ENCODE results near the gene AJAP1.
"Not testable (repeated sequence)": the region's sequence is repeated elsewhere in the genome, so short reads cannot be mapped to it uniquely, and the experiment has no call there.

AJAP1 gene

GRCh38 chr1:4653796-4654725 lies at the start of gene AJAP1:
Gene AJAP1, plus strand, starts transcription at chr1:4654609. Its CDS starts 817 bp downstream, at chr1:4655426.
- no peak for DNase-seq (ENCODE audit: low read depth, low spot score)

DNA sequence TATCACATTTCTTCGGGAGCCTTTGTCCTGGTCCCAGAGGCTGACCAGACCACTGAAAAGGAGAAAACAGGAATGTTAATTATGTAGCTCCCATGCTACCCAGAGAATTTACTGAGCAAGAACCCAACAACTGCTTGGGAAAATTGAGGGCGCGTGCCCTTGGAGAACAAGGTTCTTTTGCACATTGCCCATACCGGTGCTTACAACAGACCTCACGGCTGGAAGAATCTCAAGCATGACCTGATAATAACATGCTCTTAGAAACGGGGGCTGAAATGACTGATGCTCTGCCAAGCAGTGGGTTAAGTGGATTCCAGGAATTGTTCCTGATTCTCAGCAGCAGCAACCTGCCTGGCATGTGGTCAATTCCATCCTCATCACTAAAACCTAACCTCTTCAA lies 49.3 kb upstream of the AJAP1 start:
- no peak for DNase-seq (ENCODE audit: low read depth, low spot score)

DNA sequence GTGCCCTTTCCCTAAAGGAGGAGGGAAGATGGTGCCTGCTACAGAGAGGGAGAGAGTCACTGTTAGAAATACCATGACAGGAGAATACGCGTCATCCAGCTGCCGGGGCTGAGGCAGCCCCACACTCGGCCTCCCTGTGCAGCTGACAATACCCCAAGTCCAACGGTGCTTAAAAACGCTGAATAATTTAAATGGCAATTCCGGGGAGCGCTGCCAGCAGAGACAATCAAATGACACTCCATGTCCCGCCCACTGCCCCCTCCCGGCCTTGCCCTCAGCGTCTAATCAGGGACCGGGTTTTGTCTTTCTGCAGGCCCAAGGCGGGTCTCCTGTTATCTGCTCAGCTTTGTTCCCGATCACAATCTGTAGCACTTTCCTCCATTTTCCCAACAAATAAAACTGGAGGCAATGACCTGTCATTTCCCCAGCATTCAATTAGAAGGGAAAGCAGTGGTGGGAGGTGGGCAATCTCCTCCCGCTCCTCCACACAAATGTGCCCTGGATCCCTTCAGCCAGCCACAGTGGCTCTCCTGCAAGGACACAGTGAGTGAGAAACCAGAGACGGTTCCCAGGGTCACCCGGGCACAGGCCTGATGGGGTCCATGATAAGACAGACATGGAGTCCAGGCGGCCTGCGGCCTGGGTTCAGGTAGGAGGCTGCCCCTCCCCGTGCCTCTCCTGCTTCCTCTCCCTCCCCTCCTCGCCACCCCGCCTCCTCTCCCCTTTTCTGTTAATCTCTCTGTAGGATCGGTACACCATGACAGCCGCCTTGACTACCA lies 42.7 kb upstream of the AJAP1 start:
- no peak for DNase-seq (ENCODE audit: low read depth, low spot score)

DNA sequence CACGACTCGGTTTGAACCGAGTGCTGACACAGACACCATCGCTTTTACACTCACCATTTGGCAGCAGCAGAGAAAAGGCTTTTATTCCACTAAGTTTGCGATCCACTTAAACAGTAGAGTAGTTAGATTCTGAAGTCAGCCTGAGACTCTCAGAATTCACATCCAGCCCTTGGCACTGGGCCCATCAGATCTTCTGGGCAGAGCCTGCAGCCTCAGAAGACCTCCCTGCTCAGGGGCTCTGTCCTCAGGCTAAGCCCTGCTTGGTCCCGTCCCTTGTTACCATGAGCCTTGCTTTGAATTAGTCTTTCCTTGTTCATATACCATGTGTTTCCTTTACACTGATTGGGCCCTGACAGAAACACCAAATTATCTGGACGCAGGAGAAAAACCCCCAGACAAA lies 41.4 kb upstream of the AJAP1 start:
- no peak for DNase-seq (ENCODE audit: low read depth, low spot score)

- DNase-seq (ENCODE audit: low read depth, low spot score) = no peak
Measured at GRCh38 chr1:4613606-4614370, 40.6 kb upstream of the AJAP1 start.

DNA sequence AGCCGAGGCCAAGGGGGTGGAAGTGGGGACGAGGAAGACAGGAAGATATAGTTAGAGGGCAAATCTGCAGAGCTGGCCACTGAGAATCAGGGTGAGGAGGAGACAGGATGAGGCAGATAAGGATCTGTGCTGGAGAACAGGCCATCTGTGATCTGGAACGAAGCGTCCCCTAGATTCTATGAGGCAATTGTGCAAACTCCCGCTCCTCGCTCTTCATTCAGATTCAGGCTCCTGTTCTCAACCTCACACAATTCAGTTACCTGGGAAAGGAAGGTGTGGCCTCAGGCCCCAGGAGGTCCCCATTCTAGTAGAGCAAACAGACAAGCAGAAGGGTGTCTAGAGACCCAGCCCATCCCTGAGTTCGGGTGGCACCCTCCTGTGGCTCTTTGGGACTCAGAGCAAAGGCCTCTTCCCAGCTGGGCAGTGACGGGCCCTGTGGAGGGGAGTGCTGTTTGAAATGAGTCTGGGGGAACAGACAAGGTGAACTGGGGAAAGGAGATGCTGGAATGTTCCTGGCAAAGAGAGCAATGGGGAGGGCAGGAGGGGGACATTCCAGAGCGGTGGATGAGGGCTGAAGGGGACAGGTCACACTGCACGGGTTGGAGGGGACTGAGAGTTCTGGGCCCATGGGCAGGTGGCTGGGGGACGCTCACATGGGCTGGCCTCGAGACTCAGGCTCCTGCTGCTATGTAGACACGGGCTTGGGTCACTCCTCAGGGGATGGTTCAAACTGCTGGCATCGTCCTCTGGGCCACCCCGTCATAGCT lies 39.9 kb upstream of the AJAP1 start:
- no peak for DNase-seq (ENCODE audit: low read depth, low spot score)

GRCh38 chr1:4615138-4615470 lies 39.3 kb upstream of the AJAP1 start:
- DNase-seq (ENCODE audit: low read depth, low spot score) = no peak

GRCh38 chr1:4615501-4615900 lies 38.9 kb upstream of the AJAP1 start:
- no peak for DNase-seq (ENCODE audit: low read depth, low spot score)

DNA sequence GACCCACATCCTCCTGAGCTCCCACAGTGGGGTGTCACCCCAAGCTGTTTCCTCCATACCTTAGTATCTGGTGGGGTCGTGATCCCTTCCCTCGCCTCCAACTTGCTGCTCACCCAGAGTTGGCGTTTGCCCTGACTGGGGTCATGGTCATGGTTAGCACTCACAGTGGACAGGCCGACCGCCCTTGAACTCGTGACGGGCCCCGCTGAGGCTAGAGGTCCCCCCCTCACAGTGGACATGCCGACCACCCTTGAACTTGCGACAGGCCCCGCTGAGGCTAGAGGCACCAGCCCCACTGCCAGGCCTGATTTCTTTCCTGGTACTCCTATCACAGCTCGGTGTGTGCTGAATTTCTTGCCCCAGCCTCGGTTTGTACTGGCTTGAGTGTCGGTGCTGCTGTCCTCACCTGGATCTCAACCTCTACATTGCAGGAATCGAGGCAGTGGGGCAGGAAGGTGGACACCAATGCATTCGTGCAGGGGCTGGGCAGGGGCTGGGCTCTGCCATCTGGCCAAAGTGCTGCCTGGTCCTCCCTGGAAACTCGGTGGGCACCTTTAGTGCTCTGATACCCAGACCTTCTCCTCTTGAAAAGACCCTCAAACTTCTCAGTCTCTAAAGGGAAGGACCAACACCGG lies 37.5 kb upstream of the AJAP1 start:
- DNase-seq (ENCODE audit: low read depth, low spot score) = no peak

DNA sequence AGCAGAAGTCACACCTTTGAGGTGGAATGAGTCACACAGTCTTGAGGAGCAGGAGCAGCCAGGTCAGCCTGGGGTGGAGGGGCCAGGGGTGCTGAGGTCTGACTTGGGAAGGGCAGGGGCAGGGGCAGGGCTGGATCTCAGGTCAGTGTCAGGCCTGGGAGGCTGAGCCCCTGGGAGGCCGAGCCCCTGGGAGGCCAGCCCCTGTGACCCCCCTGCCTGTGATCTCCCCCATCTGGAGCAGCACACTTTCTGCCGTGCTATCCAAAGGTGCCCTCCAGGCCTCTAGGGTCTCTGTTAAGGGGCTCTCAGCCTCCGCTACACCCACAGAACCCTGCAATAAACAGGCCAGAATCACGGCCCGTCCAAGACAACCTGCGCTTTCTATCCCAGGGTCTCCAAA lies 36.9 kb upstream of the AJAP1 start:
- DNase-seq (ENCODE audit: low read depth, low spot score) = no peak

GRCh38 chr1:4618827-4619226 lies 35.6 kb upstream of the AJAP1 start:
- DNase-seq (ENCODE audit: low read depth, low spot score) = not testable (repeated sequence)

DNA sequence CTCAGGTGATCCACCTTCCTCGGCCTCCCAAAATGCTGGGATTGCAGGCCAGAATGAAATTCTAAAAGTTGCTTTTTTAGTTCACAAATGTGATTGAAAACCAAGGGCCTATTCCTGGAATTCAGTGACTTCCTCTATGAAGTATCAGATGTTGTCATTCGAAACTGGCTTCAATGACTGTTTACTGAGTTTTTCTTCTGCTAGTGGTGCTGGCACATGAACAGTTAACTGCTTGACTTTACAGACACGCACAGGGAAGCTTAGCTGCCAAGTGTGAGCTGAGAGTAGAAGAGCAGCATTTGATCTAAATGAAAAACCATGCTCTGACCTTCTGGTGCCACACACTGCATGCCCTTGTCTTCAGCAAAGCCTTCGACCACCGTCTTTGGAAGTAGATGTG lies 32.8 kb upstream of the AJAP1 start:
- no peak for DNase-seq (ENCODE audit: low read depth, low spot score)

- DNase-seq (ENCODE audit: low read depth, low spot score) = no peak
Measured at GRCh38 chr1:4622821-4623220, 31.6 kb upstream of the AJAP1 start.

- no peak for DNase-seq (ENCODE audit: low read depth, low spot score)
Measured at GRCh38 chr1:4624141-4624715, 30.2 kb upstream of the AJAP1 start.

GRCh38 chr1:4624801-4625200 lies 29.6 kb upstream of the AJAP1 start:
- no peak for DNase-seq (ENCODE audit: low read depth, low spot score)

DNA sequence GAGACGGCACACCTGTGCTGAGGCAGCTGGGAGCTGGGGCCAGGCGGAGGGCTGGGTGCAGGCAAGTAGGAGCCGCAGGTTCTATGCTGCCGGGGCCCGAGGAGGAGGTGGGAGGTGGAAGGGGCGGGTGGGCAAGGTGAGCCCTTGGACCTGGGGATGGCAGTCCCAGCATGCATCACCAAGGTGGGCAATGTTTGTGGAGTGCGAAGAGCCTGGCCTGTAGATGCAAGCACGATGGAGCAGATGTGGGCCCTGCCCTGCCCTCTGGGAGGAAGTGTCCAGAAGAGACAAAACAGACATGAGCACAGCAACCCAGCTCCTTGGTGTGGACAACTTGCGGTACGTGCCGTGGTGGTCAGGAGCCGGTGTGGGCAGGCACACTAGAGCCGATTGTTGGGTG lies 28.3 kb upstream of the AJAP1 start:
- DNase-seq (ENCODE audit: low read depth, low spot score) = no peak

- no peak for DNase-seq (ENCODE audit: low read depth, low spot score)
Measured at GRCh38 chr1:4626560-4627319, 27.7 kb upstream of the AJAP1 start.

DNA sequence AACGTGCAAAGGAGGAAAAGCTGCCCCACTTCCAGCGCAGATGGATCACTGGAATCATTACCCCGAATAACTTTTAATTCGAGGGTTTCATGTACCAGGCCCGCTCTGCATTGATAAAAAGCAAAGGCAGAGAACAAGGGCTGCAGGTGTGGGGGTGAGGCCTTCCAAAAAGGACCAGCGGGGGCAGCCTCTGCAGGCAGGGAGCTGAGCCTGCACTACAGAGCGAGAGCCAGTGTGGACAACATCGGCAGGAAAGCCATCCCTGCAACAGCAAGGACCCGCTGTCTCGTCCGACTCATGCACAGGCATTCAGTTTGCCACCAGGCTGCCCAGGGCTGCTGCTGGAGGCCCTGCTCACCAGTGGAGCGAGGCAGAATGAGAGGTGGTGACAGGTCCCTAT lies 27.1 kb upstream of the AJAP1 start:
- DNase-seq (ENCODE audit: low read depth, low spot score) = no peak

GRCh38 chr1:4628992-4629391 lies 25.4 kb upstream of the AJAP1 start:
- no peak for DNase-seq (ENCODE audit: low read depth, low spot score)

DNA sequence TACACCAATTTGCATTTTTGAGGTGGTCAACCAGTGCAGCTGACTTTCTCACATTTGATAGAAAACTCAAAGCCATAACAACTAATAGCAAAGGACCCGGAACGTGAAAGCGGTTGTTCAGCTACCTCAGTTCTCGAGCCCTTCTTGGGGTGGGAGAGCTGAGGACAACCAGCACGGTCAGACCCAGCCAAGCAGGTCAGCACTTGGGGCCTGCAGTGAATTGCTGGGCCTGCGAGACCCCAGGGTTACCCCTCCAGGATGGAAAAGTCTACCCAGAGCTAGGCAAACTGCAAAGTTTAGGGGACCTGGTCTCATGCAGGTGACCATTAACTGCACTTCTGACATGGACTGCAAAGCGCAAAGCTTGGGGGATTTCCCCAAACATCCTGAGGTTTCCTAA lies 23.8 kb upstream of the AJAP1 start:
- no peak for DNase-seq (ENCODE audit: low read depth, low spot score)

Measured in iPS DF 19.7 (cell line).